PC-9 (cell line): ENCODE measurements around the gene SLC66A3.

Experiments used
- EZH2 ChIP-seq: fragments of 200-600 bp; sonication (generic); IDR thresholded peaks from 2 replicates; pipeline ENCODE4 v1.8.0; 2017; ENCODE audit warnings: antibody characterized with exemption, low read depth
- TF ChIP-seq, protein P1 (sequence below): fragments of 200-600 bp; sonication (generic); conservative IDR thresholded peaks from 2 replicates; pipeline ENCODE4 v1.6.1; 2017; ENCODE audit warnings: mixed run types, antibody characterized with exemption, mild to moderate bottlenecking, moderate library complexity

- TF ChIP-seq, protein P1, sequence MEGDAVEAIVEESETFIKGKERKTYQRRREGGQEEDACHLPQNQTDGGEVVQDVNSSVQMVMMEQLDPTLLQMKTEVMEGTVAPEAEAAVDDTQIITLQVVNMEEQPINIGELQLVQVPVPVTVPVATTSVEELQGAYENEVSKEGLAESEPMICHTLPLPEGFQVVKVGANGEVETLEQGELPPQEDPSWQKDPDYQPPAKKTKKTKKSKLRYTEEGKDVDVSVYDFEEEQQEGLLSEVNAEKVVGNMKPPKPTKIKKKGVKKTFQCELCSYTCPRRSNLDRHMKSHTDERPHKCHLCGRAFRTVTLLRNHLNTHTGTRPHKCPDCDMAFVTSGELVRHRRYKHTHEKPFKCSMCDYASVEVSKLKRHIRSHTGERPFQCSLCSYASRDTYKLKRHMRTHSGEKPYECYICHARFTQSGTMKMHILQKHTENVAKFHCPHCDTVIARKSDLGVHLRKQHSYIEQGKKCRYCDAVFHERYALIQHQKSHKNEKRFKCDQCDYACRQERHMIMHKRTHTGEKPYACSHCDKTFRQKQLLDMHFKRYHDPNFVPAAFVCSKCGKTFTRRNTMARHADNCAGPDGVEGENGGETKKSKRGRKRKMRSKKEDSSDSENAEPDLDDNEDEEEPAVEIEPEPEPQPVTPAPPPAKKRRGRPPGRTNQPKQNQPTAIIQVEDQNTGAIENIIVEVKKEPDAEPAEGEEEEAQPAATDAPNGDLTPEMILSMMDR: no peak
- TF ChIP-seq EZH2: no peak
Observed at GRCh38 chr2:11169333-11169732, 14.1 kb downstream of the SLC66A3 start.
